Trophoblast cell (in vitro differentiated cells and primary cell): ENCODE results near the gene SF3B4.

Experiments used
- DNase-seq, 2 donors: peaks; one replicate each; pipeline ENCODE4 v3.0.0-alpha.2; 2016
- H2AFZ ChIP-seq: 2 replicates; pipeline ENCODE4 v1.6.1; 2013; ENCODE audit warnings: low read length, moderate library complexity, mild to moderate bottlenecking; ENCODE audit not compliant: insufficient read depth, poor library complexity
- H2AK5ac ChIP-seq: 2 replicates; pipeline ENCODE4 v1.6.1; 2013; ENCODE audit warnings: mild to moderate bottlenecking, low read length
- H2BK120ac ChIP-seq: 2 replicates; pipeline ENCODE4 v1.6.1; 2013; ENCODE audit warnings: low read length, mild to moderate bottlenecking, moderate library complexity; ENCODE audit not compliant: insufficient read depth, poor library complexity
- H2BK12ac ChIP-seq: 2 replicates; pipeline ENCODE4 v1.6.1; 2013; ENCODE audit warnings: mild to moderate bottlenecking, low read length, moderate library complexity
- H2BK5ac ChIP-seq: 2 replicates; pipeline ENCODE4 v1.6.1; 2013; ENCODE audit warnings: low read length, low read depth, moderate library complexity, mild to moderate bottlenecking; ENCODE audit not compliant: poor library complexity
- H3K14ac ChIP-seq: 2 replicates; pipeline ENCODE4 v1.6.1; 2013; ENCODE audit warnings: mild to moderate bottlenecking, low read length
- H3K18ac ChIP-seq: 2 replicates; pipeline ENCODE4 v1.6.1; 2013; ENCODE audit warnings: mild to moderate bottlenecking, low read length
- H3K23ac ChIP-seq: 2 replicates; pipeline ENCODE4 v1.6.1; 2013; ENCODE audit warnings: low read length
- H3K27ac ChIP-seq: 2 replicates; pipeline ENCODE4 v1.5.1; 2013; ENCODE audit warnings: low read depth, mild to moderate bottlenecking, inconsistent platforms, low read length, moderate library complexity
- H3K27me3 ChIP-seq: 2 replicates; pipeline ENCODE4 v1.6.1; 2013; ENCODE audit warnings: inconsistent platforms, mild to moderate bottlenecking, low read length, moderate library complexity; ENCODE audit not compliant: insufficient read depth
- H3K36me3 ChIP-seq, 2 experiments: 1 replicate in 1 of 2; 2 replicates in 1 of 2; pipeline ENCODE4 v1.6.1; 2013; ENCODE audit warnings: low read length in 2 of 2, mild to moderate bottlenecking in 2 of 2, moderate library complexity in 1 of 2; ENCODE audit not compliant: insufficient read depth in 2 of 2, control insufficient read depth in 1 of 2
- H3K4ac ChIP-seq: 2 replicates; pipeline ENCODE4 v1.6.1; 2013; ENCODE audit warnings: low read depth, mild to moderate bottlenecking, low read length, moderate library complexity
- H3K4me1 ChIP-seq, 2 experiments: 1 replicate in 1 of 2; 2 replicates in 1 of 2; pipeline ENCODE4 v1.6.1; 2013; ENCODE audit warnings: low read length in 2 of 2, mild to moderate bottlenecking in 2 of 2, moderate library complexity in 1 of 2; ENCODE audit not compliant: insufficient read depth in 2 of 2, control insufficient read depth in 1 of 2
- H3K4me2 ChIP-seq: 2 replicates; pipeline ENCODE4 v1.6.1; 2013; ENCODE audit warnings: inconsistent platforms, mild to moderate bottlenecking, low read length, moderate library complexity
- H3K4me3 ChIP-seq: 2 replicates; pipeline ENCODE4 v1.5.1; 2013; ENCODE audit warnings: mild to moderate bottlenecking, low read depth, low read length, inconsistent platforms
- H3K79me1 ChIP-seq: one replicate; pipeline ENCODE4 v1.6.1; 2013; ENCODE audit warnings: low read length
- H3K79me2 ChIP-seq: 2 replicates; pipeline ENCODE4 v1.6.1; 2013; ENCODE audit warnings: low read length, mild to moderate bottlenecking; ENCODE audit not compliant: control insufficient read depth, insufficient read depth, poor library complexity
- H3K9ac ChIP-seq: 2 replicates; pipeline ENCODE4 v1.6.1; 2013; ENCODE audit warnings: mild to moderate bottlenecking, low read length
- H3K9me3 ChIP-seq: 2 replicates; pipeline ENCODE4 v1.6.1; 2013; ENCODE audit warnings: low read depth, mild to moderate bottlenecking, control low read depth, inconsistent platforms, low read length; ENCODE audit not compliant: insufficient read depth
- H4K12ac ChIP-seq: 2 replicates; pipeline ENCODE4 v1.6.1; 2013; ENCODE audit warnings: low read depth, mild to moderate bottlenecking, low read length, moderate library complexity
- H4K8ac ChIP-seq: 2 replicates; pipeline ENCODE4 v1.6.1; 2013; ENCODE audit warnings: low read depth, mild to moderate bottlenecking, low read length, moderate library complexity
- H4K91ac ChIP-seq: one replicate; pipeline ENCODE4 v1.6.1; 2013; ENCODE audit warnings: low read depth, mild to moderate bottlenecking, low read length, moderate library complexity
- WGBS: extraction: QIAGEN DNeasy Blood & Tissue Kit; methylation state at CpG from one replicate; pipeline ENCODE4 v1.1.7; 2013; ENCODE audit warnings: missing lambda C conversion rate; ENCODE audit not compliant: insufficient read length, insufficient coverage; ENCODE audit errors: extremely low coverage; 5-methylcytosine and 5-hydroxymethylcytosine counted together

Gene SF3B4

GRCh38 chr1:149925751-149926150 lies 1.9 kb downstream of the SF3B4 start:
- peaks cover 11% of the 10 kb centered on the region for H3K79me1 ChIP-seq
- no peak overlapping the region for H3K27ac ChIP-seq
- H2BK5ac ChIP-seq, result no peak overlapping the region
- no peak for DNase-seq
- H4K12ac ChIP-seq, result no peak overlapping the region
- no CpG with 5 or more reads among the region's 2 CpGs for WGBS
- H3K36me3 ChIP-seq, result peaks cover 27 to 52% of the 10 kb centered on the region in 2 experiments
- H3K9ac ChIP-seq, result no peak overlapping the region
- H3K14ac ChIP-seq, result no peak overlapping the region
- H2AFZ ChIP-seq, result no peak overlapping the region
- H2BK12ac ChIP-seq, result no peak overlapping the region
- no peak overlapping the region for H3K18ac ChIP-seq
- H3K4ac ChIP-seq, result peak overlapping the region; percentile 1
- H3K4me3 ChIP-seq, result no peak overlapping the region
- H3K79me2 ChIP-seq, result peaks cover 8% of the 10 kb centered on the region
- H2BK120ac ChIP-seq, result no peak overlapping the region
- no peak overlapping the region for H4K91ac ChIP-seq
- H3K27me3 ChIP-seq, result no peaks in the 10 kb centered on the region
- no peak overlapping the region for H3K4me2 ChIP-seq
- H3K4me1 ChIP-seq, result peaks cover 7 to 10% of the 10 kb centered on the region in 2 experiments
- H3K23ac ChIP-seq, result no peak overlapping the region
- no peak overlapping the region for H2AK5ac ChIP-seq
- H4K8ac ChIP-seq, result no peak overlapping the region
- no peaks in the 10 kb centered on the region for H3K9me3 ChIP-seq

GRCh38 chr1:149925345-149925744 lies 2.3 kb downstream of the SF3B4 start:
- no peak overlapping the region for H2AK5ac ChIP-seq
- H4K12ac ChIP-seq, result no peak overlapping the region
- H3K9me3 ChIP-seq, result no peaks in the 10 kb centered on the region
- H2BK120ac ChIP-seq, result no peak overlapping the region
- no CpG with 5 or more reads among the region's 3 CpGs for WGBS
- no peak for DNase-seq
- H3K79me1 ChIP-seq, result peaks cover 11% of the 10 kb centered on the region
- H3K4me1 ChIP-seq, result peaks cover 7 to 10% of the 10 kb centered on the region in 2 experiments
- H3K9ac ChIP-seq, result no peak overlapping the region
- no peaks in the 10 kb centered on the region for H3K27me3 ChIP-seq
- no peak overlapping the region for H3K23ac ChIP-seq
- H3K27ac ChIP-seq, result no peak overlapping the region
- no peak overlapping the region for H4K91ac ChIP-seq
- no peak overlapping the region for H3K4me2 ChIP-seq
- H4K8ac ChIP-seq, result no peak overlapping the region
- peaks cover 27 to 50% of the 10 kb centered on the region in 2 experiments for H3K36me3 ChIP-seq
- H3K79me2 ChIP-seq, result peaks cover 8% of the 10 kb centered on the region
- no peak overlapping the region for H3K18ac ChIP-seq
- no peak overlapping the region for H2BK5ac ChIP-seq
- no peak overlapping the region for H2BK12ac ChIP-seq
- no peak overlapping the region for H3K14ac ChIP-seq
- H3K4ac ChIP-seq, result no peak overlapping the region
- no peak overlapping the region for H3K4me3 ChIP-seq
- H2AFZ ChIP-seq, result no peak overlapping the region

- no peak overlapping the region for H2AK5ac ChIP-seq
- DNase-seq, result no peak
- H3K36me3 ChIP-seq, result peaks cover 21 to 37% of the 10 kb centered on the region in 2 experiments
- no peak overlapping the region for H3K4ac ChIP-seq
- no peak overlapping the region for H4K8ac ChIP-seq
- WGBS, result no CpG with 5 or more reads among the region's 10 CpGs
- no peak overlapping the region for H2BK5ac ChIP-seq
- H3K79me2 ChIP-seq, result peaks cover 8% of the 10 kb centered on the region
- H3K27ac ChIP-seq, result no peak overlapping the region
- H3K4me2 ChIP-seq, result no peak overlapping the region
- H3K9me3 ChIP-seq, result no peaks in the 10 kb centered on the region
- no peak overlapping the region for H2BK120ac ChIP-seq
- no peak overlapping the region for H2AFZ ChIP-seq
- H3K79me1 ChIP-seq, result peaks cover 11% of the 10 kb centered on the region
- H3K9ac ChIP-seq, result no peak overlapping the region
- H4K12ac ChIP-seq, result no peak overlapping the region
- H3K4me3 ChIP-seq, result no peak overlapping the region
- H3K4me1 ChIP-seq, result peaks cover 7 to 10% of the 10 kb centered on the region in 2 experiments
- H4K91ac ChIP-seq, result no peak overlapping the region
- no peaks in the 10 kb centered on the region for H3K27me3 ChIP-seq
- no peak overlapping the region for H2BK12ac ChIP-seq
- no peak overlapping the region for H3K23ac ChIP-seq
- no peak overlapping the region for H3K14ac ChIP-seq
- H3K18ac ChIP-seq, result no peak overlapping the region
Measured at GRCh38 chr1:149923626-149924025, 4.0 kb downstream of the SF3B4 start.

GRCh38 chr1:149917571-149918144 lies 9.9 kb downstream of the SF3B4 start, which contains the start of gene SV2A:
TSS of gene SV2A (minus strand) at chr1:149917844. CDS start at chr1:149913840, 4,004 bp downstream.
- no CpG with 5 or more reads among the region's 24 CpGs for WGBS
- H4K12ac ChIP-seq, result peak within 1 kb of the TSS; percentile 74
- H3K27ac ChIP-seq, result no peak within 1 kb of the TSS
- no peak within 1 kb of the TSS for H2AK5ac ChIP-seq
- no peaks in the 10 kb centered on the region for H3K27me3 ChIP-seq
- H3K36me3 ChIP-seq, result peaks cover 9 to 12% of the 10 kb centered on the region in 2 experiments
- H2BK5ac ChIP-seq, result no peak within 1 kb of the TSS
- H2AFZ ChIP-seq, result peak within 1 kb of the TSS; percentile 72
- H3K14ac ChIP-seq, result no peak within 1 kb of the TSS
- no peak within 1 kb of the TSS for H3K4ac ChIP-seq
- H3K4me1 ChIP-seq, result peaks cover 13 to 18% of the 10 kb centered on the region in 2 experiments
- peak within 1 kb of the TSS; percentile 71 for H3K4me2 ChIP-seq
- no peaks in the 10 kb centered on the region for H3K79me2 ChIP-seq
- H2BK120ac ChIP-seq, result no peak within 1 kb of the TSS
- no peak for DNase-seq
- peak within 1 kb of the TSS; percentile 64 for H4K8ac ChIP-seq
- H3K79me1 ChIP-seq, result peaks cover 2% of the 10 kb centered on the region
- peak within 1 kb of the TSS; percentile 80 for H3K18ac ChIP-seq
- H4K91ac ChIP-seq, result peak within 1 kb of the TSS; percentile 45
- H3K9me3 ChIP-seq, result no peaks in the 10 kb centered on the region
- H2BK12ac ChIP-seq, result no peak within 1 kb of the TSS
- peak within 1 kb of the TSS; percentile 14 for H3K9ac ChIP-seq
- H3K23ac ChIP-seq, result no peak within 1 kb of the TSS
- H3K4me3 ChIP-seq, result peak within 1 kb of the TSS; percentile 71
